ENCODE measurements around the gene CHDH.

DNA sequence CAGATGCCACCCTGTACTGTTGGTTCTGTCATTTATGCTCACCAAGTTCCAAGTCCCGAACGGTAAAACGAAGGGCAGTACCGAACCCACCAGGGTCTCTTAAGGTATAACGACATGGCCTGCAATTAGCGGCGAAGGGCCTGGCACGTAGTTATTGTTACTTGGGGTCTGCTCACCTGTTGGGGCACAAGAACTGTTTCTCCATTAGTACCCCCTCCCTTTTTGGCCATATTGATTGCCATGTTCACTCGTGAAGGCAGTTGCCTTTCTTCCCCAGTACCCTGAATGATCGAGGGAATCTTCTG, 584 bp upstream of the CHDH start:
- TF ChIP-seq, protein P1, sequence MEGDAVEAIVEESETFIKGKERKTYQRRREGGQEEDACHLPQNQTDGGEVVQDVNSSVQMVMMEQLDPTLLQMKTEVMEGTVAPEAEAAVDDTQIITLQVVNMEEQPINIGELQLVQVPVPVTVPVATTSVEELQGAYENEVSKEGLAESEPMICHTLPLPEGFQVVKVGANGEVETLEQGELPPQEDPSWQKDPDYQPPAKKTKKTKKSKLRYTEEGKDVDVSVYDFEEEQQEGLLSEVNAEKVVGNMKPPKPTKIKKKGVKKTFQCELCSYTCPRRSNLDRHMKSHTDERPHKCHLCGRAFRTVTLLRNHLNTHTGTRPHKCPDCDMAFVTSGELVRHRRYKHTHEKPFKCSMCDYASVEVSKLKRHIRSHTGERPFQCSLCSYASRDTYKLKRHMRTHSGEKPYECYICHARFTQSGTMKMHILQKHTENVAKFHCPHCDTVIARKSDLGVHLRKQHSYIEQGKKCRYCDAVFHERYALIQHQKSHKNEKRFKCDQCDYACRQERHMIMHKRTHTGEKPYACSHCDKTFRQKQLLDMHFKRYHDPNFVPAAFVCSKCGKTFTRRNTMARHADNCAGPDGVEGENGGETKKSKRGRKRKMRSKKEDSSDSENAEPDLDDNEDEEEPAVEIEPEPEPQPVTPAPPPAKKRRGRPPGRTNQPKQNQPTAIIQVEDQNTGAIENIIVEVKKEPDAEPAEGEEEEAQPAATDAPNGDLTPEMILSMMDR (IDR thresholded peaks at IDR 0.05): no peak
- TF ChIP-seq POLR2A (IDR thresholded peaks at IDR 0.05): no peak
